ENCODE measurements around the gene C2orf92. TPM values are rescaled to one million over a fixed set of nuclear protein-coding genes. Genes with fewer than 3 reads are reported as not detected.

The C2orf92 gene
- total and polyA plus RNA-seq, 4 experiments from 2014 or later = 13.0 to 13.3 TPM; not detected in 2

DNA sequence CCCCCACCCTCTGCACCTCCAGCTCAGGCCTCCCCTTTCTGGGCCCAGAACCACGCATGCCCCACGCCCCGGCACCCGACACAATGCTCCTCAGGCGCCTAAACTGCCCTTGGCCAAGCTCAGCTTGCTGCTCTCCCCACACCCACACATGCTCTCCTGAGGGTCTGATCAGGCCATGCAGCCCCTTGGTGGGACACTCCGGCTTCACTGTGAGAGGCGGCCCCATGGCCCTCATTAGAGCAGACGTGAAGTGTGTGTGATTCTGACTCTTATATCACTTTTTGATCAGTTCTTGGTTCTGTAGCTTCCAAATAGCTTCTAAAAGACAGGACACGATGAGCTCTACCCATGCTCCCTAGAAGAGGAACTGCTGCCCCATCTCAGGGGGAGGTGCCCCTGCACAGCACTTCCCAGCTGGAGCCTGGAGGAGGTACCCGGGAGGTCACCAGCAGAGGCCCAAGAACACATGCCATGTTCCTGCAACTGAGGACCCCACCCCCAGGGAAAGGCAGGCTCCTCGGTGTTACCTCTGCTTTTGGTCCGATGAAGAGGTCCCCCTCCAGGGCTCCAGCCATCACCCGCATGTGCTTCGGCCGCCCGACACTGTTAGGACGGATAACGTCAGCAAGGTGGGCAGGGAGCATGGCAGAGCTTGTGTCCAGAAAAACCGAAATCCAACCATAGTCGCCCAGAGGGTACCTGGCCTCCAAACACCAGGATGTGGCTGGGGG lies 9.3 kb upstream of the C2orf92 start:
- ChIA-PET POLR2A (ENCODE audit: partially characterized antibody) (interaction anchor here (7.9 kb wide), 1 partner anchor 11 kb away, joined by 323 read pairs; the partner anchor contains the start of gene COX5B), CTCF (ENCODE audit: partially characterized antibody) (interaction anchor here (0.9 to 1.6 kb wide), 2 partner anchors 11 to 40 kb away, joined by 3 to 4 read pairs; no protein-coding TSS in a partner anchor)
- Mint-ChIP-seq H3K27ac (peak overlapping the region in 2 of 7 donors; percentile 17 to 81), H3K27me3 (no peaks in the 10 kb centered on the region), H3K4me1 (peaks cover 17 to 40% (median 24%) of the 10 kb centered on the region in 4 donors), H3K4me3 (no peak overlapping the region), H3K36me3 (peaks cover 7 to 45% of the 10 kb centered on the region in 2 donors), H3K9me3 (no peaks in the 10 kb centered on the region)
- Histone ChIP-seq H3K4me3 (ENCODE audit: low read length in 2 of 2) (no peak overlapping the region), H3K9me3 (ENCODE audit: control insufficient read depth in 1 of 2, low read length in 2 of 2) (no peaks in the 10 kb centered on the region), H3K27me3 (ENCODE audit: insufficient read depth, low read length) (no peaks in the 10 kb centered on the region), H3K27ac (ENCODE audit: low read depth, low read length) (no peak overlapping the region), H3K4me1 (ENCODE audit: insufficient read depth, low read length) (peaks cover 34% of the 10 kb centered on the region), H3K36me3 (ENCODE audit: insufficient read depth, low read length) (peaks cover 39% of the 10 kb centered on the region)
- no peak for DNase-seq
- intact Hi-C loops (cut with micrococcal nuclease) = loop anchor here (5.0 kb wide), 2 partner anchors 52 to 337 kb away; partner anchors contain the start of genes TMEM131 and ZAP70

DNA sequence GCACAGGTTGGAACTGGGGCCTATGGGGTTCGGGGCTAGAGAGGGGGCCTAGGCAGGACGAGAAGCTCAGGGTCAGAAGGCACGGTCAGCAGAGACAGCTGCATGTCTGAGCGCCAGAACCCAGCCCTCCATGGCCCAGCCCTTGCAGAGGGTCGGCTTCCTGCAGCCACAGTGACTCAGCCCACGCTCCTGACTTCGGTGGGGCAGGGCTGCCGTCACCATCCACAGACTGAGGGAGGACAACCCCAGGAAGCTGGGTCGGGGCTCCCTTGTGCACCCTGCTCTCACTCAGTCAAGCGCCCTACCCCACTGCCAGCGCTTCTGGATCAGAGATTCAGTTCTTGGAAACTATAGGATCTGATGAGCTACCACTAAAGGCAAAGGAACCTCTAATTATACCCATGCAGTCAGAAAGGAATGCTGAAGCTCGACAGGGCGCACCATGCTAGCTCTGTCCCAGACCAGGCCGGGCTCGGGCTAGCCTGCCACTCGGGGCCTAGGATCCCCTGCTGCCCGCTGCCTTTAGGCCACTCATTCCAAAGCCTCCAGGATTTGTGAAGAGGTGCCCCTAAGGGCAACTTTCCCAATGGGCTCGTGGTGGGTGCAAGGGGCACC lies 8.6 kb upstream of the C2orf92 start:
- H3K36me3 ChIP-seq (ENCODE audit: insufficient read depth, low read length) = peaks cover 39% of the 10 kb centered on the region
- DNase-seq = no peak
- H3K27ac ChIP-seq (ENCODE audit: low read depth, low read length) = no peak overlapping the region
- POLR2A ChIA-PET (ENCODE audit: partially characterized antibody) = interaction anchor here (7.9 kb wide), 1 partner anchor 12 kb away, joined by 323 read pairs; the partner anchor contains the start of gene COX5B
- H3K4me1 ChIP-seq (ENCODE audit: insufficient read depth, low read length) = peaks cover 36% of the 10 kb centered on the region
- intact Hi-C loops (cut with micrococcal nuclease) = loop anchor here (5.0 kb wide), 2 partner anchors 51 to 336 kb away; partner anchors contain the start of genes TMEM131 and ZAP70
- no peaks in the 10 kb centered on the region for H3K27me3 ChIP-seq (ENCODE audit: insufficient read depth, low read length)
- no peak overlapping the region for H3K4me3 ChIP-seq (ENCODE audit: low read length in 2 of 2)
- Mint-ChIP-seq H3K27me3 (no peaks in the 10 kb centered on the region), H3K36me3 (peaks cover 7 to 44% of the 10 kb centered on the region in 2 donors), H3K27ac (peak overlapping the region in 5 of 7 donors; percentile 30 to 97 (median 55)), H3K9me3 (no peaks in the 10 kb centered on the region), H3K4me3 (no peak overlapping the region), H3K4me1 (peaks cover 15 to 41% (median 23%) of the 10 kb centered on the region in 4 donors)
- CTCF ChIA-PET (ENCODE audit: partially characterized antibody) = interaction anchor here (0.9 to 2.6 kb wide), 3 partner anchors 11 to 70 kb away, joined by 3 to 20 read pairs (median 4); partner anchors contain the start of gene ANKRD36B
- H3K9me3 ChIP-seq (ENCODE audit: control insufficient read depth in 1 of 2, low read length in 2 of 2) = no peaks in the 10 kb centered on the region

DNA sequence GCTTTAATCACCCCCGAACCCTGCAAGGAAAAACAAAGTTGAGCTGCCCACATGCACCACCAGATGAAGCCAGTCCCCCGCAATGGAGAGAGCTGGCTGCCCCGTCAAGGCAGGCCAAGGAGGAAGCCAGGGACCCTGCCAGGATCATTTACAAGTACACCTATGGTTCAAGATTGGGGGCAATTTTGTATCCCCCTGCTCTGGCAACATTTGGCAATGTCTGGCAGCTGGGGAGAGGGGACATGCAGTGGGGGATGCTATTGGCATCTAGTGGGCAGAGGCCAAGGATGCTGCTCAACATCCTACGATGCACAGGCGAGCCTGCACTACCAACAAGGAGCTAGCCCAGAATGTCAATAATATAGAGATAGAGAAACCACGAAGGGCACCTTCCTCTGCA lies 7.6 kb upstream of the C2orf92 start:
- Histone ChIP-seq H3K27me3 (ENCODE audit: insufficient read depth, low read length) (no peaks in the 10 kb centered on the region), H3K4me1 (ENCODE audit: insufficient read depth, low read length) (peaks cover 36% of the 10 kb centered on the region), H3K9me3 (ENCODE audit: control insufficient read depth in 1 of 2, low read length in 2 of 2) (no peaks in the 10 kb centered on the region), H3K4me3 (ENCODE audit: low read length in 2 of 2) (peak overlapping the region in 1 of 2 donors; percentile 99), H3K27ac (ENCODE audit: low read depth, low read length) (peak overlapping the region; percentile 92), H3K36me3 (ENCODE audit: insufficient read depth, low read length) (peaks cover 39% of the 10 kb centered on the region)
- Mint-ChIP-seq H3K36me3 (peaks cover 7 to 41% of the 10 kb centered on the region in 2 donors), H3K9me3 (no peaks in the 10 kb centered on the region), H3K27me3 (no peaks in the 10 kb centered on the region), H3K27ac (peak overlapping the region; percentile 57 to 99 (median 97)), H3K4me3 (peak overlapping the region; percentile 92 to 97 (median 96)), H3K4me1 (peaks cover 15 to 41% (median 23%) of the 10 kb centered on the region in 4 donors)
- ChIA-PET POLR2A (ENCODE audit: partially characterized antibody) (interaction anchor here (0.7 to 7.9 kb wide), 7 partner anchors 9 to 98 kb away, joined by 3 to 323 read pairs (median 11); partner anchors contain the start of genes ANKRD36B, COX5B and ZAP70), CTCF (ENCODE audit: partially characterized antibody) (interaction anchor here (0.7 to 3.3 kb wide), 8 partner anchors 11 to 86 kb away, joined by 3 to 20 read pairs (median 7); partner anchors contain the start of genes ANKRD36B, COX5B and ZAP70)
- intact Hi-C loops (cut with micrococcal nuclease) = loop anchor here (5.0 kb wide), 2 partner anchors 50 to 335 kb away; partner anchors contain the start of genes TMEM131 and ZAP70
- DNase-seq = no peak

- peak overlapping the region; percentile 4 to 99 for H3K4me3 ChIP-seq (ENCODE audit: low read length in 2 of 2)
- H3K27me3 ChIP-seq (ENCODE audit: insufficient read depth, low read length) = no peaks in the 10 kb centered on the region
- CTCF ChIA-PET (ENCODE audit: partially characterized antibody) = interaction anchor here (0.7 to 3.3 kb wide), 8 partner anchors 11 to 86 kb away, joined by 3 to 20 read pairs (median 7); partner anchors contain the start of genes ANKRD36B, COX5B and ZAP70
- POLR2A ChIA-PET (ENCODE audit: partially characterized antibody) = interaction anchor here (0.7 to 7.9 kb wide), 8 partner anchors 8 to 97 kb away, joined by 3 to 323 read pairs (median 12); partner anchors contain the start of genes ANKRD36B, COX5B and ZAP70
- H3K9me3 ChIP-seq (ENCODE audit: control insufficient read depth in 1 of 2, low read length in 2 of 2) = no peaks in the 10 kb centered on the region
- H3K4me1 ChIP-seq (ENCODE audit: insufficient read depth, low read length) = peaks cover 36% of the 10 kb centered on the region
- Mint-ChIP-seq H3K27ac (peak overlapping the region; percentile 97 to 99 (median 97)), H3K4me3 (peak overlapping the region; percentile 92 to 97 (median 96)), H3K27me3 (no peaks in the 10 kb centered on the region), H3K36me3 (peaks cover 6 to 37% of the 10 kb centered on the region in 2 donors), H3K9me3 (no peaks in the 10 kb centered on the region), H3K4me1 (peaks cover 15 to 41% (median 23%) of the 10 kb centered on the region in 4 donors)
- peak overlapping the region; percentile 92 for H3K27ac ChIP-seq (ENCODE audit: low read depth, low read length)
- intact Hi-C loops (cut with micrococcal nuclease) = loop anchor here (5.0 kb wide), 2 partner anchors 50 to 335 kb away; partner anchors contain the start of genes TMEM131 and ZAP70
- peak in 1 of 5 donors; percentile 27 for DNase-seq
- peaks cover 39% of the 10 kb centered on the region for H3K36me3 ChIP-seq (ENCODE audit: insufficient read depth, low read length)
Observed at GRCh38 chr2:97662386-97662894, 7.1 kb upstream of the C2orf92 start.

DNA sequence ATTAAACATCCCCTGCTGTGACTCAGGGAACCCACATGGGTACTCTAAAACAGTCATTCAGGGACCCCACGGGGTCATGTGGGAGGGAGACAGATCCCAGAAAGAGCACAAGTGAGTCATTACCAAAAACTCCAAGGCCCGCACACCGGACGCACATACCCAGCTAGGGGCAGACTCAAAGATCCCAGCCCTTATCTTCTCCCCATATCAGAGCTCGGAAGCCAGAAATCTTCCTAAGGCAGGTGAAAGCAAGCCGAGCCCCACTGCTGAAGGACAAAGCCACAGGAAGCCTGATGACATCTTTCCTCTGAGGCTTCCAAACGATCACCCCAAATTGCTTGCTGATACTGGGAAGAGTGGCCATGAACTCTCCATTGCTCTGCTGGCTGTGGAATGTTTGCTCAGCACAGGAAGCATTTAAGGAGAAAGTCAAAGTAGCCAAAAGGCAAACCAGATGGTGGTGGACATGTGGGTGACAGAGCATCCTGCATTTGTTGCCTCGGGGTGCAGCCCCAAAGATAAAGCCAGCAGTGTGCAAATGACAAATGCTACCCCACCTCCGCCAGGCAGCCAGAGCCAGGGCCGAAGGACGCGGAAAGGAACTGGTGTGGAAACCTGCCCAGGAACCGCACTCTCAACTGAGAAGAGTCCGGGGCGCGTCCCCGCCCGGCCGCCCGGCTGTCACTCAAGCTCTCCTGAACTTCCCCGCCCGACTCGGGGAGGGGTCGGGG lies 6.5 kb upstream of the C2orf92 start:
- H3K9me3 ChIP-seq (ENCODE audit: control insufficient read depth in 1 of 2, low read length in 2 of 2) = no peaks in the 10 kb centered on the region
- H3K4me1 ChIP-seq (ENCODE audit: insufficient read depth, low read length) = peaks cover 36% of the 10 kb centered on the region
- Mint-ChIP-seq H3K4me3 (peak overlapping the region; percentile 92 to 97 (median 96)), H3K36me3 (peaks cover 3 to 31% of the 10 kb centered on the region in 2 donors), H3K27me3 (no peaks in the 10 kb centered on the region), H3K27ac (peak overlapping the region; percentile 97 to 99 (median 97)), H3K4me1 (peaks cover 15 to 41% (median 23%) of the 10 kb centered on the region in 4 donors), H3K9me3 (no peaks in the 10 kb centered on the region)
- H3K36me3 ChIP-seq (ENCODE audit: insufficient read depth, low read length) = peaks cover 35% of the 10 kb centered on the region
- peak overlapping the region; percentile 4 to 99 for H3K4me3 ChIP-seq (ENCODE audit: low read length in 2 of 2)
- H3K27ac ChIP-seq (ENCODE audit: low read depth, low read length) = peak overlapping the region; percentile 92
- intact Hi-C loops (cut with micrococcal nuclease) = loop anchor here (5.0 kb wide), 2 partner anchors 49 to 334 kb away; partner anchors contain the start of genes TMEM131 and ZAP70
- POLR2A ChIA-PET (ENCODE audit: partially characterized antibody) = interaction anchor here (0.9 to 7.9 kb wide), 7 partner anchors 14 to 96 kb away, joined by 3 to 323 read pairs (median 13); partner anchors contain the start of genes ANKRD36B, COX5B and ZAP70
- peak; percentile 64 to 91 (median 66) for DNase-seq
- H3K27me3 ChIP-seq (ENCODE audit: insufficient read depth, low read length) = no peaks in the 10 kb centered on the region
- CTCF ChIA-PET (ENCODE audit: partially characterized antibody) = interaction anchor here (0.7 to 3.3 kb wide), 8 partner anchors 12 to 85 kb away, joined by 3 to 20 read pairs (median 7); partner anchors contain the start of genes ANKRD36B, COX5B and ZAP70

DNA sequence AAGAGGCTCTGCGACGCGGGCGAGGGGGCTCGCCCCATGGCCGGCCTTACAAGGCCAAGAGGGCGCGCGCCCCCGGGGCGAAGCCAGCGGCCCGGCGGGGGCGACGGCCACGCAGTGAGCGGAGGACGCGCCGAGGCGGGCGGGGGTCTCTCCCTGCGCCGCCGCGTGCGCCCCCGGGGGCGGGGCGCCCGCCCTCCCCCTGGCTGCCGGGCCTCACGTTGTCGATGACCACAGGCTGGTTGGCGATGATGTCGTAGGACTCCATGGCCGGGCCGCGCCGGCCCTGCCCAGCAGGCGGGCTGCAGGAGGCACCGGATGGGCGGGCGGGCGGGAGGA lies 5.9 kb upstream of the C2orf92 start:
- Mint-ChIP-seq H3K9me3 (no peaks in the 10 kb centered on the region), H3K4me1 (peaks cover 15 to 41% (median 23%) of the 10 kb centered on the region in 4 donors), H3K27ac (peak overlapping the region in 3 of 7 donors; percentile 98 to 99 (median 98)), H3K4me3 (peak overlapping the region; percentile 92 to 97 (median 96)), H3K27me3 (no peaks in the 10 kb centered on the region), H3K36me3 (peaks cover 0 to 26% of the 10 kb centered on the region in 2 donors)
- H3K36me3 ChIP-seq (ENCODE audit: insufficient read depth, low read length) = peaks cover 29% of the 10 kb centered on the region
- intact Hi-C loops (cut with micrococcal nuclease) = loop anchor here (5.0 kb wide), 2 partner anchors 49 to 334 kb away; partner anchors contain the start of genes TMEM131 and ZAP70
- peaks cover 36% of the 10 kb centered on the region for H3K4me1 ChIP-seq (ENCODE audit: insufficient read depth, low read length)
- peak overlapping the region; percentile 4 to 99 for H3K4me3 ChIP-seq (ENCODE audit: low read length in 2 of 2)
- H3K9me3 ChIP-seq (ENCODE audit: control insufficient read depth in 1 of 2, low read length in 2 of 2) = no peaks in the 10 kb centered on the region
- no peak for DNase-seq
- peak overlapping the region; percentile 92 for H3K27ac ChIP-seq (ENCODE audit: low read depth, low read length)
- CTCF ChIA-PET (ENCODE audit: partially characterized antibody) = interaction anchor here (1.4 to 3.8 kb wide), 8 partner anchors 9 to 73 kb away, joined by 4 to 59 read pairs (median 12); partner anchors contain the start of genes COX5B and ZAP70
- no peaks in the 10 kb centered on the region for H3K27me3 ChIP-seq (ENCODE audit: insufficient read depth, low read length)
- POLR2A ChIA-PET (ENCODE audit: partially characterized antibody) = interaction anchor here (1.0 to 7.9 kb wide), 8 partner anchors 15 to 1492 kb away, joined by 3 to 323 read pairs (median 13); partner anchors contain the start of genes ANKRD36B, COX5B, LIPT1 and TSGA10
